Ishikawa (cell line): Measurements from ENCODE around the gene ARHGEF6.

Experiments
- CEBPB ChIP-seq: IDR thresholded peaks from 2 replicates; pipeline ENCODE4 v1.6.1; 2012
- CREB1 ChIP-seq: IDR thresholded peaks from 2 replicates; pipeline ENCODE4 v1.6.1; 2012; ENCODE audit warnings: low read depth
- EGR1 ChIP-seq: IDR thresholded peaks from 2 replicates; pipeline ENCODE4 v1.6.1; 2012
- EP300 ChIP-seq: IDR thresholded peaks from 2 replicates; pipeline ENCODE4 v1.6.1; 2012; ENCODE audit warnings: borderline replicate concordance
- FOXM1 ChIP-seq: IDR thresholded peaks from 2 replicates; pipeline ENCODE4 v1.6.1; 2012; ENCODE audit warnings: low read depth, borderline replicate concordance
- NFIC ChIP-seq: IDR thresholded peaks from 2 replicates; pipeline ENCODE4 v1.6.1; 2012
- RAD21 ChIP-seq: IDR thresholded peaks from 2 replicates; pipeline ENCODE4 v1.6.1; 2012; ENCODE audit warnings: low read depth
- TAF1 ChIP-seq: IDR thresholded peaks from 2 replicates; pipeline ENCODE4 v1.6.1; 2012; ENCODE audit warnings: low read depth, mild to moderate bottlenecking
- TCF12 ChIP-seq: IDR thresholded peaks from 2 replicates; pipeline ENCODE4 v1.6.1; 2012; ENCODE audit warnings: low read depth
- TEAD4 ChIP-seq: IDR thresholded peaks from 2 replicates; pipeline ENCODE4 v1.6.1; 2012
- YY1 ChIP-seq: IDR thresholded peaks from 2 replicates; pipeline ENCODE4 v1.6.1; 2012; ENCODE audit warnings: low read depth
- ZBTB7A ChIP-seq: IDR thresholded peaks from 2 replicates; pipeline ENCODE4 v1.6.1; 2012; ENCODE audit warnings: low read depth
- TF ChIP-seq, protein P1 (sequence below): IDR thresholded peaks from 2 replicates; pipeline ENCODE4 v1.6.1; 2012
- TF ChIP-seq, protein P2 (sequence below): IDR thresholded peaks from 2 replicates; pipeline ENCODE4 v1.6.1; 2012; ENCODE audit warnings: low read depth, mild to moderate bottlenecking
- TF ChIP-seq, protein P3 (sequence below): IDR thresholded peaks from 2 replicates; pipeline ENCODE4 v1.6.1; 2012

Gene ARHGEF6

DNA sequence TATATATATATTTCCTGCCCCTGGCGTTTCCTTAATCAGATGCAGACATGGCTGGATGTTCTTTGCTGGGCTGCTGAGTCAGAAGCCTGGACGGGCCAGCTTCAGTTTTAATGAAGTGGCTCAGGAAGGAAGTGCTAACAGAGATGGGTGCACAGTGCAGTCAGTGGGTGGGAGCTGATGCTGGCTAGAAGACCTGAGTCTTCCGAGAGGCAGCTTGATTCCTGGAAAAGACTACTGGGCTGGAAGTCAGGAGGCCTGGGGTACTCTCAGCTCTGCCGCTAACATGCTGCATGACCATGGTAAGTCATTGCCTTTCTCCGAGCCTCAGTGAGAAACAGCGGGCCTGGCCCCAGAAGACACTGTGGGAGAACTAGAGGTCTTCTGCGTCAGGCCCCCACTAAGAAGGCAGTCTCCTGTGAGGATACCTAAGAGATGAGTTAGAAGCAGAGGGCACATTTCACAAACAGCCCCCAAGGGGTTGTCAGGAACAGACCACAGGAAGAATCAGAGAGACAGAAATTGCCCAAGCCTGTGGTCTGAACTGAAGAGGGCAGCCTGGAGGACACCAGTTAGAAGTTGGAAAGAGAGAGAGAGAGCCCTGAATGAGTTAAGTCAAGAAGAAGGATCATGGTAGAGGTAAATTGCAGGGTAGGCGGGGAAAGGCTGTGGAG is 141.1 kb downstream of the ARHGEF6 start:
- no peak for TF ChIP-seq EP300
- TF ChIP-seq CREB1, result no peak

DNA sequence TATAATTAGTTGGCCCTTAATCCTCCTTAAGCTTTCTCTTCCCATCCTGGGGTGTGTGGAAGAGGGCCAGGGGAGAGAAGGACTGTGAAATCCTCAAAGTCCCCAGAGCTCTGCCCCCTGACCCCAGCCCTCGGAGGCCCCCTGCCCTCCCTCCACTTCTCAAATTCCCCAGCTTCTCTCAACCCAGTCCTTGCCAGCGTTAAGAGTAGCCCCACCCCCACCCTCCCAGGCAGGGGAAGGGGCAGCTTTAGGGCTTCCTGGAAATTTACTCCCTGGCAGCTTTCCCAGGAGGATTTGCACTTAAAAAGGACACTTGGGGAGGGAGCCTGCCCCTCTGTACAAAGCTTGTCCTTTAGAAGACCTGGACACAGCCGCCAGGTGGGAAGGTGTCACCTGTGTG is 144.6 kb downstream of the ARHGEF6 start:
- no peak for TF ChIP-seq TCF12
- no peak for TF ChIP-seq TEAD4
- no peak for TF ChIP-seq EP300
- no peak for TF ChIP-seq TAF1
- TF ChIP-seq YY1, result no peak
- no peak for TF ChIP-seq RAD21
- no peak for TF ChIP-seq ZBTB7A

DNA sequence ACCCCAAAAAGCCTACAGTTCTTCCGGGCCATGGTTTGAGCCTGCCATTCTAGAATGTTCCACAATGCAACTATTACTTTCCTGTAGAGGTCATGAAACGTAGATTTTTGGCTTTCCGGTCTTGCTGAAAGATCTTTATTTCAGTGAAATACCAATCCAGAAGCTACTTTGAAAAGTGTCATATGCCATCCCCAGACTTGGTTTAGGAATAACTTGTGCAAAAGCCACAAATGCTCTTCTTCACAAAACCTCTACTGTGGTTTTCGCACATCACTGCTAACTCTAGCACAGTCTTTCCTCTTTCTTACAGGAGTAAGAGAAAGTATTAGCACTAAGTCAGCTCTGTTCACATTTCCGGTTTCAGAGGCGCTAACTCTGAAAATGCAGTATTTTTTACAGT is 145.5 kb downstream of the ARHGEF6 start:
- TF ChIP-seq FOXM1 (no peak), EP300 (no peak), TCF12 (no peak), TAF1 (no peak), TEAD4 (no peak)

DNA sequence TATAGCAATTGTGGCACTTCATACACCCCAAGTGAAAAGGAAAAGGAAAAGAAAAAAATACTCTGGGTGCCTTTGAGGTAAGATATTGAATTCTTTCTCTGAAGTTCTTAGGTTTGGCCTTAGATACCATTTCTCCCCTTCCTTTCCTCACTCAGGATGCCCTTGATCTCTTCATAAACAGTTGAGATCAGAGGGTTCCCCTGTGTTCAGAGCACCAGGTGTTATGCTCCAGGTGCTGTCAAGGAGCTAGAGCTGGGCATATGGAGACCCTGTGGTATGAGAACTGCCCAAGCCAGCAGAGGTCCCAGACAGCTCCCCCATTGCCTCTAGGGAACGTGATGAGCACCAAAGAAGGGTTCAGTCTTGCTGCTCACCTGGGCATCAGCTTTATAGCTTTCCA is 149.9 kb downstream of the ARHGEF6 start:
- TF ChIP-seq ZBTB7A (no peak), FOXM1 (no peak)
- TF ChIP-seq, protein P1, sequence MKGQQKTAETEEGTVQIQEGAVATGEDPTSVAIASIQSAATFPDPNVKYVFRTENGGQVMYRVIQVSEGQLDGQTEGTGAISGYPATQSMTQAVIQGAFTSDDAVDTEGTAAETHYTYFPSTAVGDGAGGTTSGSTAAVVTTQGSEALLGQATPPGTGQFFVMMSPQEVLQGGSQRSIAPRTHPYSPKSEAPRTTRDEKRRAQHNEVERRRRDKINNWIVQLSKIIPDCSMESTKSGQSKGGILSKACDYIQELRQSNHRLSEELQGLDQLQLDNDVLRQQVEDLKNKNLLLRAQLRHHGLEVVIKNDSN, result no peak

DNA sequence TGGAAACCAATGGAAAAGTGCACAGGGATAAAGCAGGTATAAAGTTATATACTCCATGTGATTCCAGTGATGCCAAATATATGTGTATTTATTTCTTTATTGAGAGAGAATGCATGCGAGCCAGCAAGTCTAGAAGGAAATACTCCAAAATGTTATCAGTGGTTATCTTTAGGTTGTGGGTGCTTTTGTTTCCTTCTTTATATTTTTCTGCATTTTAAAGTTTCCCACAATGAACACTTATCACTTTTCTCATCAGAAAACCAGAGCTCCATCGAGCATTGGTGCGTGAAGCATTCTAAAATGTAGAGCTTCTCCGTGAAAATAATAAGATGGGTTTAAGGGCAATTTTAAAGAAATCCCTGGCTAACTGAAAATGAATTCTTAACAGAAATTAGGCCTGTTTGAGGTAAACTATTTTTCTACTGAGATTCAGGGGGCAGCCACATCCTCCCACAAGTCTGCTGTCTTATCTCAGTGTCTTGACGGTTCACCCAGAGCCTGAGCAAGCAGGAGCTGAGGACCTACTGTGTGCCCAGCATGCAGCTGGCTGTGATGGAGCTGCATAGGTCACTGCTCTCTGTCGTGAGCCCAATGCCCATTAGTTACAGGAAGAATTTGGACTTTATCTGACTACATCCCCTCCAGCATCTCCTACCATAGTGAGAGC is 151.5 kb downstream of the ARHGEF6 start:
- TF ChIP-seq FOXM1, result no peak
- no peak for TF ChIP-seq RAD21
- TF ChIP-seq EGR1, result no peak
- TF ChIP-seq EP300, result no peak
- no peak for TF ChIP-seq TAF1
- TF ChIP-seq TCF12, result no peak
- TF ChIP-seq YY1, result no peak
- TF ChIP-seq, protein P1, result no peak

DNA sequence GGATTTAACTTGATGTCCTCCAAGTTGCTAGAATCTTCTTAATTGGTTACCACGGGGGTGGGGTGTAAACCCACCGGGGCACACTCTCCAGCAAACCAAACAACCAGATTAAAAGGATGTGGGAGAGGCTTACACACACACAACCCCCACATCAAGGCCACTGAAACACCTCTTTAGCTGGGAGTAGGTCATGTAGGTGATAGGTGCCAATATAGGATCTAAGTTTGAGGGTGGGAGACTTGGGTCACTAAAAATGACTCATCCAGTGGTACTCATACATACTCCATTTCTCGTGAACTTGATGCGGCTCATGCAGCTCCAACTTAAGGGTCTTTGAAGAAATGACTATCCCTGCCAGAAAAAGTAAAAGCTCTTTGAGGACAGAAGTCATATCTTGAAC is 153.3 kb downstream of the ARHGEF6 start:
- TF ChIP-seq CEBPB (no peak), EP300 (no peak), TEAD4 (no peak), RAD21 (no peak), TCF12 (no peak), FOXM1 (no peak), TAF1 (no peak), EGR1 (no peak)
- TF ChIP-seq, protein P1, result no peak
- TF ChIP-seq, protein P2, sequence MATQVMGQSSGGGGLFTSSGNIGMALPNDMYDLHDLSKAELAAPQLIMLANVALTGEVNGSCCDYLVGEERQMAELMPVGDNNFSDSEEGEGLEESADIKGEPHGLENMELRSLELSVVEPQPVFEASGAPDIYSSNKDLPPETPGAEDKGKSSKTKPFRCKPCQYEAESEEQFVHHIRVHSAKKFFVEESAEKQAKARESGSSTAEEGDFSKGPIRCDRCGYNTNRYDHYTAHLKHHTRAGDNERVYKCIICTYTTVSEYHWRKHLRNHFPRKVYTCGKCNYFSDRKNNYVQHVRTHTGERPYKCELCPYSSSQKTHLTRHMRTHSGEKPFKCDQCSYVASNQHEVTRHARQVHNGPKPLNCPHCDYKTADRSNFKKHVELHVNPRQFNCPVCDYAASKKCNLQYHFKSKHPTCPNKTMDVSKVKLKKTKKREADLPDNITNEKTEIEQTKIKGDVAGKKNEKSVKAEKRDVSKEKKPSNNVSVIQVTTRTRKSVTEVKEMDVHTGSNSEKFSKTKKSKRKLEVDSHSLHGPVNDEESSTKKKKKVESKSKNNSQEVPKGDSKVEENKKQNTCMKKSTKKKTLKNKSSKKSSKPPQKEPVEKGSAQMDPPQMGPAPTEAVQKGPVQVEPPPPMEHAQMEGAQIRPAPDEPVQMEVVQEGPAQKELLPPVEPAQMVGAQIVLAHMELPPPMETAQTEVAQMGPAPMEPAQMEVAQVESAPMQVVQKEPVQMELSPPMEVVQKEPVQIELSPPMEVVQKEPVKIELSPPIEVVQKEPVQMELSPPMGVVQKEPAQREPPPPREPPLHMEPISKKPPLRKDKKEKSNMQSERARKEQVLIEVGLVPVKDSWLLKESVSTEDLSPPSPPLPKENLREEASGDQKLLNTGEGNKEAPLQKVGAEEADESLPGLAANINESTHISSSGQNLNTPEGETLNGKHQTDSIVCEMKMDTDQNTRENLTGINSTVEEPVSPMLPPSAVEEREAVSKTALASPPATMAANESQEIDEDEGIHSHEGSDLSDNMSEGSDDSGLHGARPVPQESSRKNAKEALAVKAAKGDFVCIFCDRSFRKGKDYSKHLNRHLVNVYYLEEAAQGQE, result no peak

DNA sequence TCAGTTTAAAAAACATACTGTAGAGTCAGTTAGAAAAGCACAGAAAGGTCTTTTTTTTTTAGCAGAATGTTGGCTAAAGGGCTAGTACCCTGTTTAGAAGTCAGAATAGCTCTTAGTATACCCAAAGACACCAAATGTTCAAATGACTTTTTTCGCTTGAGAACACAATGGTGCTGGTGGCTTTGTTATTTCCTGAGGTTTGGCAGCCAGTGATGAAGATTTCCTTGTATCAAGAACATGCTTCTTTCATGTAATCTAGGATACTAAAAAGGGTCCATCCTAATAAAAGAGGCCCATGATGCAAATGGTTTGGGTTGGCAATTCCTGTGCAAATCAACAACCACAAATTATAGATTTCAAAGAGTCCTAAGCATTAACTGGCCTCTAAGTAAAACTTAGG is 153.8 kb downstream of the ARHGEF6 start:
- no peak for TF ChIP-seq TAF1
- no peak for TF ChIP-seq TEAD4
- TF ChIP-seq TCF12, result no peak
- TF ChIP-seq EP300, result no peak
- TF ChIP-seq, protein P1, result no peak
- no peak for TF ChIP-seq CEBPB
- no peak for TF ChIP-seq NFIC
- no peak for TF ChIP-seq FOXM1
- TF ChIP-seq, protein P3, sequence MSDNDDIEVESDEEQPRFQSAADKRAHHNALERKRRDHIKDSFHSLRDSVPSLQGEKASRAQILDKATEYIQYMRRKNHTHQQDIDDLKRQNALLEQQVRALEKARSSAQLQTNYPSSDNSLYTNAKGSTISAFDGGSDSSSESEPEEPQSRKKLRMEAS, result no peak
- TF ChIP-seq RAD21, result no peak
- no peak for TF ChIP-seq EGR1

DNA sequence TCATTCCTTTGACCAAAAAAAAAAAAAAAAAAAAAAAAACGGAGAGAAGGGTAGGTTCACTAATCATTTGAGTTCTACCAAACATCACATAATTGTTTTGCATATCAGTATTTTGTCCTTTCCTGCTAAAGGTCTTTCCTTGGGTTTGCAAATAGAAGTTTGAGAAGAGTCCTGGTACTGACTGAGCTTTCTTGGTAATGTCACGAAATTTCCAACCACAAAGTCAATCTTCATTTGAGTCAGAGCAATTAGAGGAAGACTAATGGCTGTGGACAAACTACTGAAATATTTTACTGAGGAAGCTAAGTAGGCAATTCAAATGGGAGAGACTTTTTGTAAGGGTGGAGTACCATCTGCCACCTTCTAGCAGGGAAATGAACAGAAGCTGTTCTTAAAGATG is 154.5 kb downstream of the ARHGEF6 start:
- TF ChIP-seq NFIC (no peak), TAF1 (no peak), CEBPB (no peak), CREB1 (no peak), EGR1 (no peak), RAD21 (no peak), TEAD4 (no peak), YY1 (no peak), FOXM1 (no peak), TCF12 (no peak), ZBTB7A (no peak), EP300 (no peak)
- TF ChIP-seq, protein P2, result no peak
- TF ChIP-seq, protein P3, result no peak
- TF ChIP-seq, protein P1, result no peak
